HCT116 (cell line): ENCODE data around the gene ISYNA1. TPM values are rescaled to one million over a fixed set of nuclear protein-coding genes. Genes with fewer than 3 reads are reported as not detected.

Experiments used
- ATAC-seq: fragments of 200-7000 bp; cut with Tn5 transposase; 2 replicates; pipeline ENCODE4 v1.9.1; 2020; ENCODE audit warnings: mild to moderate bottlenecking, moderate library complexity
- BruUV-seq: library from RNA; stranded (reverse); fragments of 400-500 nt; replicated peaks from 2 replicates; lab custom pipeline; 2021; lab: Mats Ljungman, UMichigan
- CTCF ChIA-PET: fragments of 300-600 bp; sonication (Branson Sonifier 250); formaldehyde crosslinking; loops from one replicate; lab custom pipeline; 2021; ENCODE audit warnings: antibody characterized with exemption; lab: Charles Lee
- POLR2A ChIA-PET: fragments of 300-600, 350-600 bp; sonication (Branson Sonifier 250); formaldehyde crosslinking; loops from one replicate; lab custom pipeline; 2021; ENCODE audit warnings: antibody characterized with exemption; lab: Charles Lee
- RAD21 ChIA-PET, 2 experiments: fragments of 300-600 bp; sonication (Branson Sonifier 250); formaldehyde crosslinking; loops; one replicate each; lab custom pipeline; 2023; ENCODE audit warnings: low total read pairs in 2 of 2; ENCODE audit not compliant: uncharacterized antibody in 2 of 2, unreplicated experiment in 2 of 2, low non-redundant PET in 1 of 2; lab: Charles Lee
- DNase-seq: peaks from one replicate; pipeline ENCODE4 v3.0.0-alpha.2; 2010; ENCODE audit warnings: low read depth, low spot score
- H2AFZ ChIP-seq: fragments of 200-600 bp; shearing (Covaris generic), sonication (generic); 2 replicates; pipeline ENCODE4 v1.6.1; 2017; ENCODE audit warnings: low read depth, mixed run types, mixed read lengths, antibody characterized with exemption, low read length; ENCODE audit not compliant: poor library complexity, severe bottlenecking
- H3K27ac ChIP-seq: 2 replicates; pipeline ENCODE4 v1.5.1; 2012; ENCODE audit warnings: low read depth, low read length
- H3K27me3 ChIP-seq: fragments of 200-600 bp; sonication (generic); 2 replicates; pipeline ENCODE4 v1.6.1; 2016; ENCODE audit warnings: mixed run types, low read length, mixed read lengths; ENCODE audit not compliant: insufficient read depth
- H3K36me3 ChIP-seq, 2 experiments: fragments of 200-500 bp in 1 of 2; fragments of 200-600 bp in 1 of 2; sonication (Bioruptor generic) in 1 of 2; sonication (generic) in 1 of 2; 2 replicates each; pipeline versions ENCODE4 v1.5.1 to v1.6.1; 2014 to 2016; ENCODE audit warnings: low read length in 2 of 2, inconsistent platforms in 1 of 2, mixed read lengths in 1 of 2, mixed run types in 1 of 2; ENCODE audit not compliant: insufficient read depth in 2 of 2, control insufficient read depth in 1 of 2
- H3K4me1 ChIP-seq, 2 experiments: fragments of 200-600 bp in 1 of 2; sonication (generic) in 1 of 2; 2 replicates each; pipeline versions ENCODE4 v1.5.1 to v1.6.1; 2012 to 2017; ENCODE audit warnings: low read length in 2 of 2, inconsistent platforms in 1 of 2, mild to moderate bottlenecking in 1 of 2, mixed read lengths in 1 of 2, mixed run types in 1 of 2, moderate library complexity in 1 of 2; ENCODE audit not compliant: insufficient read depth in 2 of 2, control insufficient read depth in 1 of 2
- H3K4me2 ChIP-seq: fragments of 200-600 bp; sonication (generic); 2 replicates; pipeline ENCODE4 v1.6.1; 2017; ENCODE audit warnings: mixed run types, low read length, mixed read lengths
- H3K4me3 ChIP-seq, 2 experiments: fragments of 200-600 bp in 1 of 2; sonication (generic) in 1 of 2; replicated peaks in 1 of 2; 2 replicates each; pipeline ENCODE4 v1.5.1; 2011 to 2016; ENCODE audit warnings: low read length in 2 of 2, control low read depth in 1 of 2, low read depth in 1 of 2, mild to moderate bottlenecking in 1 of 2, mixed read lengths in 1 of 2, mixed run types in 1 of 2
- H3K79me2 ChIP-seq: fragments of 200-600 bp; sonication (generic); 2 replicates; pipeline ENCODE4 v1.6.1; 2017; ENCODE audit warnings: mild to moderate bottlenecking, mixed run types, low read length, moderate library complexity, mixed read lengths; ENCODE audit not compliant: insufficient read depth
- H3K9ac ChIP-seq: fragments of 200-600 bp; sonication (generic); 2 replicates; pipeline ENCODE4 v1.6.1; 2016; ENCODE audit warnings: low read length, mixed read lengths
- H3K9me2 ChIP-seq: fragments of 200-600 bp; sonication (generic), shearing (Covaris generic); 2 replicates; pipeline ENCODE4 v1.6.1; 2017; ENCODE audit warnings: mixed run types, mild to moderate bottlenecking, moderate library complexity; ENCODE audit not compliant: insufficient read depth
- H3K9me3 ChIP-seq, 2 experiments: fragments of 200-500 bp in 1 of 2; fragments of 200-600 bp in 1 of 2; sonication (Bioruptor generic) in 1 of 2; sonication (generic) in 1 of 2; 2 replicates each; pipeline ENCODE4 v1.6.1; 2014 to 2017; ENCODE audit warnings: low read length in 2 of 2, mixed read lengths in 2 of 2, inconsistent platforms in 1 of 2, low read depth in 1 of 2, mild to moderate bottlenecking in 1 of 2, mixed run types in 1 of 2, moderate library complexity in 1 of 2; ENCODE audit not compliant: control insufficient read depth in 1 of 2, insufficient read depth in 1 of 2
- H4K20me1 ChIP-seq: fragments of 200-600 bp; sonication (generic), shearing (Covaris generic); 2 replicates; pipeline ENCODE4 v1.6.1; 2017; ENCODE audit warnings: mixed run types, mild to moderate bottlenecking, moderate library complexity; ENCODE audit not compliant: insufficient read depth
- CEBPB ChIP-seq: IDR thresholded peaks from 2 replicates; pipeline ENCODE4 v1.6.1; 2012; ENCODE audit warnings: low read depth
- ELF1 ChIP-seq: IDR thresholded peaks from 2 replicates; pipeline ENCODE4 v1.6.1; 2012; ENCODE audit warnings: low read depth, borderline replicate concordance
- EZH2phosphoT487 ChIP-seq: fragments of 200-600 bp; IDR thresholded peaks from 2 replicates; pipeline ENCODE4 v1.6.1; 2018; ENCODE audit warnings: antibody characterized with exemption, borderline replicate concordance
- FOSL1 ChIP-seq: IDR thresholded peaks from 2 replicates; pipeline ENCODE4 v1.6.1; 2012; ENCODE audit warnings: low read depth
- MAX ChIP-seq: IDR thresholded peaks from 2 replicates; pipeline ENCODE4 v1.6.1; 2012
- POLR2A ChIP-seq: IDR thresholded peaks from 2 replicates; pipeline ENCODE4 v1.7.0; 2011; ENCODE audit warnings: borderline replicate concordance; ENCODE audit not compliant: insufficient read depth, insufficient read length; ENCODE audit errors: extremely low read depth
- RAD21 ChIP-seq: IDR thresholded peaks from 2 replicates; pipeline ENCODE4 v1.6.1; 2012; ENCODE audit warnings: low read depth, mild to moderate bottlenecking
- SRF ChIP-seq: IDR thresholded peaks from 2 replicates; pipeline ENCODE4 v1.6.1; 2012; ENCODE audit warnings: low read depth
- ZBTB33 ChIP-seq: IDR thresholded peaks from 2 replicates; pipeline ENCODE4 v1.6.1; 2011; ENCODE audit warnings: mild to moderate bottlenecking, low read length, moderate library complexity; ENCODE audit not compliant: insufficient replicate concordance; ENCODE audit errors: extremely low read depth
- ZNF274 ChIP-seq: fragments of 200-500 bp; sonication (Bioruptor generic); IDR thresholded peaks from 2 replicates; pipeline ENCODE4 v1.6.1; 2014; ENCODE audit warnings: mild to moderate bottlenecking, low read depth, low read length, inconsistent platforms
- intact Hi-C: fragments of 100-400 bp; cut with micrococcal nuclease; formaldehyde crosslinking; loops from 2 replicates; pipeline ENCODE4 v1.10.0; 2022
- total RNA-seq: library from RNA; stranded (reverse); gene quantifications from one replicate; pipeline ENCODE4 v1.2.1, GENCODE V29; 2021; ENCODE audit not compliant: unreplicated experiment

Gene ISYNA1
- total RNA-seq, 1 experiment from 2014 or later: 365 TPM

GRCh38 chr19:18427743-18428113 lies 10.2 kb downstream of the ISYNA1 start:
- Histone ChIP-seq H3K4me2 (no peak overlapping the region), H4K20me1 (no peaks in the 10 kb centered on the region), H3K9ac (no peak overlapping the region), H3K79me2 (peaks cover 44% of the 10 kb centered on the region), H3K9me3 (no peaks in the 10 kb centered on the region), H3K4me3 (no peak overlapping the region), H3K4me1 (peaks cover 10 to 28% of the 10 kb centered on the region in 2 experiments; a peak in 3 of 4 replicates), H3K36me3 (peaks cover 0 to 5% of the 10 kb centered on the region in 2 experiments; a peak in 2 of 4 replicates), H3K27ac (no peak overlapping the region), H3K27me3 (no peaks in the 10 kb centered on the region), H3K9me2 (no peaks in the 10 kb centered on the region), H2AFZ (no peak overlapping the region)
- intact Hi-C loops: no loop called here
- no TSS peak for BruUV-seq
- no peak for TF ChIP-seq SRF
- TF ChIP-seq POLR2A: no peak
- TF ChIP-seq RAD21: no peak
- TF ChIP-seq ZNF274: no peak
- no peak for TF ChIP-seq ZBTB33
- TF ChIP-seq ELF1: no peak
- TF ChIP-seq FOSL1: no peak
- TF ChIP-seq EZH2phosphoT487: no peak
- no peak for TF ChIP-seq CEBPB
- TF ChIP-seq MAX: no peak
- POLR2A ChIA-PET: no interaction called here
- DNase-seq: no peak
- CTCF ChIA-PET: no interaction called here
- ATAC-seq: no peak
- RAD21 ChIA-PET: no interaction called here
